Smooth muscle cell of the brain vasculature (primary cell): ENCODE measurements around the gene C20orf202.

ENCODE experiments used
- DNase-seq: peaks from one replicate; pipeline ENCODE4 v3.0.0-alpha.2; 2012; ENCODE audit warnings: low read depth, low spot score

C20orf202 gene

DNA sequence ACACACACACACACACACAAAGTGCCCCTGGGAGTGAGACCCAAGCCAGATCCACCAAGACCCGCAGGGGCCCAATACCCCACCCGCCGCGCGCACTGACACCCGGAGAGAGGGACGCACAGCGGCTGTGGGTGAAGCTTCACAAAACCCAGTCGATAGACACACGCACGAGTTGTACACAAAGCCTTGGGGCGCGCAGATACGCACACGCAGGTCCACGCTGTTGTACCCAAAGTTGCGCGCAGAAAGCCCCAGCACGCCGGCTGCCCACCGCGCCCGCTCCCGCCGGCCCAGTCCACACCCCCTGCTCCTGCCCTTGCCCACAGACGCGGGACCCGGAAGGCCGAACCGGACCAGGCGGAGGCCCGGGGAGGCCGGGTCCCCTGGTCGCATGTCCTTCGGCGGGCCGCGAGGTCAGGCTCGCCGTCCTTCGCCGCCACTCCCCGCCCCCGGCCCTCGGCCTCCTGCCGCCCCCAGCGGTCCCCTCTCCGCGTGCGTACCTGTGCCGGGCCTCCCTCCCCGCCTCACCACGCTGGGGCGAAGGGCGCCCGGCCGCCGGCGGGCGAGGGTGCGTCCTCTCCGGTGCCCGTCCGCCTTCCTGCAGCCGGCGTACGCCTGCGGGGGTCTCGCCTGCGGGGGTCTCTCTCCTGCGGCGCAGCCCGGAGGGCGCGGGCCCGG lies 18.5 kb upstream of the C20orf202 start, which contains the start of gene TMEM74B:
TSS of gene TMEM74B (minus strand) at position 344 of the 678 bp plus-strand sequence. CDS start 1,180 bp downstream, outside the sequence.
- DNase-seq = no peak

DNA sequence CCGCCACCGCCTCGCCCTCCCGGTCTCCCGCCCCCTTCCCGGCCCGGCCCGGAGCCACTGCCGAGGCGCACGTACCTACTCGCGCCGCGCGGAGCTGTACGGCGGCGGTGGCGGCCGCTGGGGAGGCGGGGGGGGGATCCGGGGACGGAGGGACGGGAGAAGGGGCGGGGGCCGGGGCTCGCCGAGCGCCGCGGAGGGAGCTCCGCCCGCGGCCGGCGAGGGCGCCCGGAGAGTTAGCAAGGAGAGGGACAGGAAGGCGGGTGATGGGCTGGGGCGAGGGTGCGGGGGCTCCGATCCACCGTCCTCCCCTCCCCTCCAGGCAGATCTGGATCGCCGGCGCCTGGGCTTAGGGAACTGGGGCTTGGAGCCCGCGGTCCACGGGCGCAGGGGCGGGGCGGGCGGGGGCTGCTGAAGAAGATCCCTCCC lies 17.9 kb upstream of the C20orf202 start:
- no peak for DNase-seq

DNA sequence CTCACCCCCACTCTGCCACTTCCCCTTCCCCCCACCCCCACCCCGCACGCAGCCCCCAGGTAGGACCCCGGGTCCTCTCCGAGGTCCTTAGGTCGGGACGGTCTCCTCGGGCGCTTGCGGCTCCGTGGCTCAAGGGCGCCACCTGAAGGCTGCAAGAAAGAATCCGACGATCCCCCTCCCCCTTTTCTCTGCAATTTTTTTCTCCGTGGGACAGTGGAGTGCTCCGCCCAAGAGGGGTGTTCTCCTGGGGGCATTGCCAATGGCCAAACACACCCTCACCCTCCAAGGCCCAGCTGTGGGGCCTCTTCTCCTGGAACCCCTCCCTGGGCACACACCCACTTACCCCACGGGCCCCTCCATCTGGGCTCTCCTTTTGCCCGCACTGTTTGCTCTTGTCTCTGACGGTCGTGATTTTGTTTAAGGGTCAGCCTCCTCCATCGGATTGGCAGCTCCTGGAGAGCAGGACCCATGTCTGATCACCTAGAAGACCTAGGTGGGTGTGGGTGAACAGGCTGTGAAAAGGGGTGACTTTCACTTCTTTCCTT lies 17.4 kb upstream of the C20orf202 start:
- DNase-seq = no peak

- DNase-seq = no peak
Measured at GRCh38 chr20:1186367-1186991, 16.8 kb upstream of the C20orf202 start.

DNA sequence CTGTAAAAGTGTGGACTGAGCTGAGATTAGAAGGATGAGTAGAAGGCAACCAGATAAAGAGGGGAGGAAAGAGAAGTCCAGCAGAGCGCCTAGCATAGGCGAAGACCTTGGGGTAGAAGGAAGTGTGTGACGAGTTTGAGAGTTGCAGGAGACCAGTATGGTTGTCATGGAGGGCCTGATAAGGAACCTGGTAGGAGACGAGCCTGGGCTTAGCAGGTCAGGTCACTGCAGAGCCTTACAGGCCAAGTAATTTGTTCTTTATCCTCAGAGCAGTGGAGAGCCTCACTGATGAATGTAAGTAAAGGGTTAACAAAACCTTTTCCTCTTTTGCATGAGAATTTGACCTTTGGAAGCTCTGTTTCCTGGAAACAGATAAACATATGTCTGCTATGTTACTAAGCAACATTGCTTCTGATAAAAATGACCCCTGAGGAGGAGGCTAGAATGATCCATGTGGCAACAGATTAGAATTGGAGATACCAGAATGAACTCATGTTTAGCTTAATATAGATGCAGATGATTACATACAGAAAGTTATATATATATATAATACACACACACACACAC lies 15.6 kb upstream of the C20orf202 start:
- no peak for DNase-seq

DNA sequence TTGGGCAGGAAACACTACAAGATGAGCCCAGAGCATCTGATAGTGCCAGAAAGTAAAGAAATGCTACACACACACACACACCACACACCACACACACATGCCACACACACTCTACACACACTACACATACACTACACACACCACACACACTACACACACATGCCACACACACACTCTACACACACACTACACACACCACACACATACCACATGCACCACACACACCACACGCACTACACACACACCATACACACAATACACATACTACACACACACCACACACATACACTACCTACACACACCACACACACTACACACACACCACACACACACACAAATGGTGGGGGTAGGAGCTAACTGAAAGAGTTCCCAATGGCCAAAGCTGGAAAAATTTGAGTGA lies 14.9 kb upstream of the C20orf202 start:
- DNase-seq = no peak

DNA sequence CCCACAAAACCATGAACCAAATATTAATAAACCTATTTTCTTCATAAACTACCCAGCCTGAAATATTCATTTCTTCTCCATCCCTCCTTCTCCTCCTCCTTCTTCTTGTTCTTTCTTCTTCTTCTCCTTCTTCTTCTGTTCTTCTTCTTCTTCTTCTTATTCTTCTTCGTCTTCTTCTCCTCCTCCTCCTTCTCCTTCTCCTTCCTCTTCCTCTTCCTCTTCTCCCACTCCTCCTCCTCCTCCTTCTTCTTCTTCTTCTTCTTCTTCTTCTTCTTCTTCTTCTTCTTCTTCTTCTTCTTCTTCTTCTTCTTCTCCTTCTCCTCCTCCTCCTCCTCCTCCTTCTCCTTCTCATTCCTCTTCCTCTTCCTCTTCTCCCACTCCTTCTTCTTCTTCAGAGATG lies 13.4 kb upstream of the C20orf202 start:
- no peak for DNase-seq

GRCh38 chr20:1190847-1191246 lies 12.4 kb upstream of the C20orf202 start:
- DNase-seq = no peak

GRCh38 chr20:1191299-1191698 lies 12.0 kb upstream of the C20orf202 start:
- DNase-seq = no peak

GRCh38 chr20:1195226-1195625 lies 8.0 kb upstream of the C20orf202 start:
- no peak for DNase-seq

GRCh38 chr20:1196634-1197033 lies 6.6 kb upstream of the C20orf202 start:
- no peak for DNase-seq

- no peak for DNase-seq
Measured at GRCh38 chr20:1197801-1198200, 5.5 kb upstream of the C20orf202 start.

DNA sequence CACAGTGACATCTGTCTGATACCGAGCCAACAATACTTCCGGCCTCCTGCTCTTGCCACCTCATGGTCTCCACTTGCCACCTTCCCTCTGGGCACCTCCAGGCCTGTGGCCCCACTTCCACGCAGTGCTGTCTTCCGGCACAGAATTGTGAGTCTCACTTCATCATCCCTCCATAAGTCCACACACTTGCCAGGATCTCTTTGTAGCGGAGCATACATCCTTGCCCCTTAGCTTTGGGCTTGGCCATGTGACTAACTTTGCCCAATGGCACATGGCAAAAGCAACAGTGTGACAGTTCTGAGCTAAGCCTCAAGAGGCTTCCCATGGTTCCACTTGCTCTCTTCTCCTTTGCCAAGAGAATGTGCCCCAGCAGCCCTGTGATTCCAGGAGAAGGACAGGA lies 4.5 kb upstream of the C20orf202 start:
- no peak for DNase-seq

GRCh38 chr20:1199212-1199873 lies 3.9 kb upstream of the C20orf202 start:
- no peak for DNase-seq

- DNase-seq = no peak
Measured at GRCh38 chr20:1199964-1200363, 3.3 kb upstream of the C20orf202 start.

DNA sequence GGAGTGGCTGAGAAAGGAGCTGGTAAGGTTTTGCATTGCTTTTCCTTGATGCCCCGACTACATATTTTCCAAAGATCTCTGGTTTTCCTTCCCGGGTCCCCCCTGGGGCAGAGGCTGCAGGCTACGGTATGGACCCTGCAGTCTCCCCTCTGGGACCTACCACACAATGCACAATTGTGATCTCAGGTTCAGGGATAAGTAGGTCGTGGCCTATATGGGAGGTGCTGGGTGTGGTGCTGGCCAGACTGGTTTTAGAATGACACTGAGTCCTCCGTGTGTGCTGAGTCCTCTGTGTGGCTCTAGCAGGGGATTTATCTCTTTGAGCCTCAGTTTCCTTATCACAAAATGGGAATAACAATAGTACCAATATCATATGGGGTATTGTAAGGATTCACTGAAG lies 376 bp downstream of the C20orf202 start:
- no peak for DNase-seq

DNA sequence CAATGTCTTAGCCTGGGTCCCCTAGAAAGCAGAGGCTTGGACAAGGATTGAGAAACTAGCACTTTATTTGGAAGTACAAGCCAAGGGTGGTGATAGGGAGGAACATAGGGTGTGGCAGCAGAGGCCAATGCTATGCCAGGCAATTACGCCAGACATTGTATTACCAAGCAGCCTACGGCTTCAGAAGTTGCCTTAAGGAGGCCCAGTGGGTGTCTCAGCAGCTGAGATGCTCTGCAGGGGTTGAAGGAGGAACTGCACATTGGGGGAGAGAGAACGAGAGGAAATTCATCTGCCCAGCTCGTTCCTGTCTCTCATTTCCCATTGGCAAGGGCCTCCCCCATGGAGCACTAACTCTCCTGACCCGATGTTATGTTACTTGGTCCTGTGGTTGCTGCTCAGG lies 859 bp downstream of the C20orf202 start:
- DNase-seq = no peak

DNA sequence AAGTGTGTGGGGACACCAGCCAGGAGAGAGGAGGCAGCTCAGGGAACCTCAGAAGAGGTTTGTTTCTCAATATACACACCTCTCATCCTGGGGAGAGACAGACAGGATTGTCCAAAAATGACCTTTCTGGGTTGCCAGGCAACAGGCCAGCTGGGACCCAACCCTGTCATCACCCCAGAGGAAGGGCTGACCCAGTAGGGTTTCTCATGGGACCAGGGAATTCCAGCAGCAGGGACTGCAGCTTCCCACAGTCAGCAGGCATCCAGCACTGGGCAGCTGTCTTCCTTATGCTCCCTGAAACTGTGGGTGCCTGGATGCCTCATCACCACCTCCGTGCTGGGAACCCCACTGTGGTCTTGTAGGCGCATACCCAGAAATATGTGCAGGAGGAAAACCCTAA lies 1.3 kb downstream of the C20orf202 start:
- no peak for DNase-seq

DNA sequence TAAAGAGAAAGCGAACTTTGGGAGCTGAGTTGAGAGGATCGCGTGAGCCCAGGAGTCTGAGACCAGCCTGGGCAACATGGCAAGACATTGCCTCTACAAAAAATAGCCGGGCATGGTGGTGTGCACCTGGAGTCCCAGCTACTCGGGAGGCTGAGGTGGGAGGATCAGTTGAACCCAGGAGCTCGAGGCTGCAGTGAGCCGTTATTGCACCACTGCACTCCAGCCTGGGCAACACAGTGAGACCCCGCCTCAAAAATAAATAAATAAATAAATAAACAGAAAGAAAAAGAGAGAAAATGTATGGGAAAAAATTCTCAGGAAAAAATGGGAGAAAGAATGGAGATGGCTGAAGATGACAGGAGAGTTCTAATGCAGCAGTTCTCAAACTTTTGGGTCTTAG lies 2.5 kb downstream of the C20orf202 start:
- no peak for DNase-seq

- DNase-seq = no peak
Measured at GRCh38 chr20:1206366-1207148, 3.3 kb downstream of the C20orf202 start.

GRCh38 chr20:1207293-1207878 lies 4.1 kb downstream of the C20orf202 start:
- no peak for DNase-seq
